Heart left ventricle (tissue), 16 donors: ENCODE data around the gene PREX1. TPM values are rescaled to one million over a fixed set of nuclear protein-coding genes. Genes with fewer than 3 reads are reported as not detected.
"Not testable (repeated sequence)": the region's sequence is repeated elsewhere in the genome, so short reads cannot be mapped to it uniquely, and the experiment has no call there.

Experiments
- ATAC-seq, 4 donors: fragments of 200-7000 bp; cut with Tn5 transposase; one replicate each; pipeline ENCODE4 v1.9.1; 2020 to 2022; ENCODE audit warnings: moderate library complexity in 4 of 4, mild to moderate bottlenecking in 3 of 4, moderate number of reproducible peaks in 1 of 4
- DNase-seq, 5 donors: peaks; one replicate each; pipeline ENCODE4 v3.0.0-alpha.2; 2020
- H3K27ac ChIP-seq, 12 donors: fragments of 200-600 bp; sonication (generic) in 4 of 12; one replicate each; pipeline versions ENCODE4 v1.5.0 to v1.8.0; 2016 to 2022; ENCODE audit warnings: mild to moderate bottlenecking in 2 of 12
- H3K27me3 ChIP-seq, 9 donors: fragments of 200-600 bp; sonication (generic) in 2 of 9; one replicate each; pipeline versions ENCODE4 v1.5.1 to v1.8.0; 2016 to 2022; ENCODE audit warnings: mild to moderate bottlenecking in 3 of 9
- H3K36me3 ChIP-seq, 9 donors: fragments of 200-600 bp; sonication (generic) in 2 of 9; one replicate each; pipeline versions ENCODE4 v1.5.0 to v1.8.0; 2018 to 2022; ENCODE audit warnings: mild to moderate bottlenecking in 2 of 9
- H3K4me1 ChIP-seq, 12 donors: fragments of 200-600 bp; sonication (generic) in 4 of 12; one replicate each; pipeline versions ENCODE4 v1.5.0 to v1.8.0; 2016 to 2022; ENCODE audit warnings: mild to moderate bottlenecking in 3 of 12
- H3K4me3 ChIP-seq, 12 donors: fragments of 200-600 bp; sonication (generic) in 4 of 12; one replicate each; pipeline versions ENCODE4 v1.5.0 to v1.8.0; 2017 to 2022; ENCODE audit warnings: mild to moderate bottlenecking in 9 of 12, moderate library complexity in 4 of 12
- H3K9me3 ChIP-seq, 12 donors: fragments of 200-600 bp; sonication (generic) in 4 of 12; one replicate each; pipeline versions ENCODE4 v1.5.0 to v1.8.0; 2016 to 2022; ENCODE audit warnings: mild to moderate bottlenecking in 1 of 12
- POLR2A ChIP-seq, 2 donors: fragments of 450-650 bp; IDR thresholded peaks; one replicate each; pipeline ENCODE4 v1.6.1; 2017; ENCODE audit warnings: antibody characterized with exemption in 2 of 2, mild to moderate bottlenecking in 2 of 2, moderate library complexity in 2 of 2
- WGBS, 4 donors: extraction: QIAGEN DNeasy Blood & Tissue Kit in 2 of 4; methylation state at CpG; one replicate each; pipeline versions ENCODE4 v1.1.5 to v1.1.7; 2013 to 2018; 5-methylcytosine and 5-hydroxymethylcytosine counted together
- intact Hi-C, 10 donors: fragments of 100-400 bp; cut with DNase I; formaldehyde crosslinking; loops; one replicate each; pipeline versions ENCODE4 v1.11.1 to v1.14.2; 2022
- polyA plus RNA-seq, 2 donors: library from polyadenylated mRNA; stranded (reverse); fragments of 200-250 nt; gene quantifications; one replicate each; pipeline ENCODE4 v1.2.3, GENCODE V29; 2013
- total RNA-seq, 9 donors: library from RNA; depleted of rRNA in 2 of 9; stranded (reverse); fragments of >200 nt in 2 of 9; fragmentation: NEBNext Ultra II Directional in 3 of 9; extraction: Animal tissue kit (Norgen Biotek cat#: 25700) in 3 of 9; gene quantifications; one replicate each; pipeline versions ENCODE4 v1.1.0 to v1.2.4, GENCODE V29; 2016 to 2023
- TF ChIP-seq, protein P1 (sequence below), 12 donors: fragments of 200-600 bp; sonication (generic) in 4 of 12; IDR thresholded peaks; one replicate each; pipeline versions ENCODE4 v1.5.0 to v1.8.0; 2018 to 2022; ENCODE audit warnings: antibody characterized with exemption in 12 of 12, mild to moderate bottlenecking in 5 of 12
- donor health status: ischemic (EF 13 %, LVEDD 7.1; RV severe dilation, severe dysfunction).
- donor health status: healthy with polysubstance abuse.
- donor health status: DM: no; HTN: yes; CAD: no.
- donor health status: DM: no; HTN: no; CAD: no.
- donor health status: ischemic (EF 25% LVEDD 6.9; RV normal size, moderate dysfunction).
- donor health status: ischemic (EF 25% LVEDD 5.7; RV mildly dilated, moderate dysfunction).
- donor health status: healthy.
- donor health status: DM: yes; HTN: yes; CAD: no.
- donor health status: ischemic (EF 35%, LVEDD 5.7; RV mildly dilated, moderate dysfunction).
- donor health status: nonischemic (EF 11% LVEDD 7.7; RV severe dilation, severe dysfunction).
- donor health status: DM: yes; HTN: yes; CAD: no.
- donor health status: PGD.
- donor health status: ischemic (EF 29% LVEDD 5.4; RV normal size, mild dysfunction).
- donor health status: nonischemic (EF 23%, LVEDD 6.1; RV moderate dilation, normal function).

The PREX1 gene
- total and polyA plus RNA-seq, 11 donors, result 7.2 to 41.5 (median 11.9) TPM

DNA sequence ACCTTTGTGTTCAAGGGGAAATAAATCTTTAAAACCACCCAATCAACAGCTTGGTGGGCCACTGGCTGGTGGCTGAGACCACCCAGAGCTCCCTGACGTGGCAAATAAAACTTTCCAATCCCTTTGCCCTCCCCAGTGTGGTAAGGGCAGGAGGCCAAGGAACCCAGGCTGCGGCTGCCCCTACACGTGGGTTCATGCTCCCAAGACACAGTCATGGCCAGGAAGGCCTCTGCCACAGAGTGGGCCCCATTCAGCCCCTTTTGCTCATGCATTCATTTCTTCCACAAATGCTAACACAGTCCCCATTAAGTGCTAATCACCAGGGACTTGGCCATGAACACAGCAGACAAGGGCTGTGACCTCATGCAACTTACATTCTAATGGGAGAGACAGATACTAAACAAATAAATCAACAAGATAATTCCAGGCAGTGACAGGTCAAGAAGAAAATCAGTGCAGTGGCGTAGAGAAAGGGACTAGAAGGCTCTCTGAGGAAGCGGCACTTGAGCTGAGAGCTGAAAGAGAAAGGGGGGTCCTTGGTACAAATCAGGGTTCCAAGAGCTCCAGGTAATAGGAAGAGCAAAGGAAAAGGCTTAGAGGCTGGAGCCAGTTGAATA, 13.8 kb downstream of the PREX1 start:
- no peaks in the 10 kb centered on the region for H3K27me3 ChIP-seq
- no peak for ATAC-seq
- 80 to 92% (median 90%) methylated on average over 5 of the region's 5 CpGs for whole genome bisulfite sequencing, 4 donors
- H3K4me1 ChIP-seq, result peaks cover 0 to 84% (median 7%) of the 10 kb centered on the region in 12 donors
- H3K36me3 ChIP-seq, result peaks cover 0 to 6% (median 0%) of the 10 kb centered on the region in 9 donors
- intact Hi-C loops, result no loop called here
- no peak for DNase-seq
- no peak overlapping the region for H3K27ac ChIP-seq
- no peak overlapping the region for H3K4me3 ChIP-seq
- no peak for TF ChIP-seq POLR2A (IDR thresholded peaks at IDR 0.05)
- TF ChIP-seq, protein P1, sequence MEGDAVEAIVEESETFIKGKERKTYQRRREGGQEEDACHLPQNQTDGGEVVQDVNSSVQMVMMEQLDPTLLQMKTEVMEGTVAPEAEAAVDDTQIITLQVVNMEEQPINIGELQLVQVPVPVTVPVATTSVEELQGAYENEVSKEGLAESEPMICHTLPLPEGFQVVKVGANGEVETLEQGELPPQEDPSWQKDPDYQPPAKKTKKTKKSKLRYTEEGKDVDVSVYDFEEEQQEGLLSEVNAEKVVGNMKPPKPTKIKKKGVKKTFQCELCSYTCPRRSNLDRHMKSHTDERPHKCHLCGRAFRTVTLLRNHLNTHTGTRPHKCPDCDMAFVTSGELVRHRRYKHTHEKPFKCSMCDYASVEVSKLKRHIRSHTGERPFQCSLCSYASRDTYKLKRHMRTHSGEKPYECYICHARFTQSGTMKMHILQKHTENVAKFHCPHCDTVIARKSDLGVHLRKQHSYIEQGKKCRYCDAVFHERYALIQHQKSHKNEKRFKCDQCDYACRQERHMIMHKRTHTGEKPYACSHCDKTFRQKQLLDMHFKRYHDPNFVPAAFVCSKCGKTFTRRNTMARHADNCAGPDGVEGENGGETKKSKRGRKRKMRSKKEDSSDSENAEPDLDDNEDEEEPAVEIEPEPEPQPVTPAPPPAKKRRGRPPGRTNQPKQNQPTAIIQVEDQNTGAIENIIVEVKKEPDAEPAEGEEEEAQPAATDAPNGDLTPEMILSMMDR (IDR thresholded peaks at IDR 0.05), result no peak
- H3K9me3 ChIP-seq, result no peaks in the 10 kb centered on the region

DNA sequence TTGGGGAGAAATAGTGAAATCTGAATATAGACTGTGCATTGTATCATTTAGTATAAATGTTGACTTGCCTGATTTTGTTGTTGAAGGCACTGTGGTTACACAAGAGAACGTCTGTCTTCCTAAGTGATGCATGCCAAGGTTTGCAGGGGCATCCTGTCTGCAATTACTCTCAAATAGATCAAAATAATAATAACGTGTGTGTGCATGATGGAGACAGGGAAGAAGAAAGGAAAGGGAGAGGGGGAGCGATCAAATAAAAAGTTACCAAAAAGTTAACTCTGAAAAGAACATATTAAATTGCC, 14.4 kb downstream of the PREX1 start:
- Histone ChIP-seq H3K4me1 (peaks cover 0 to 84% (median 5%) of the 10 kb centered on the region in 12 donors), H3K4me3 (no peak overlapping the region), H3K36me3 (peaks cover 0 to 7% (median 0%) of the 10 kb centered on the region in 9 donors), H3K27ac (no peak overlapping the region), H3K27me3 (no peaks in the 10 kb centered on the region), H3K9me3 (no peaks in the 10 kb centered on the region)
- TF ChIP-seq, protein P1 (IDR thresholded peaks at IDR 0.05), result no peak
- no peak for TF ChIP-seq POLR2A (IDR thresholded peaks at IDR 0.05)
- ATAC-seq (no peak), DNase-seq (no peak)
- 40 to 65% (median 53%) methylated on average over 3 of the region's 3 CpGs for WGBS, 4 donors
- intact Hi-C loops, result no loop called here

DNA sequence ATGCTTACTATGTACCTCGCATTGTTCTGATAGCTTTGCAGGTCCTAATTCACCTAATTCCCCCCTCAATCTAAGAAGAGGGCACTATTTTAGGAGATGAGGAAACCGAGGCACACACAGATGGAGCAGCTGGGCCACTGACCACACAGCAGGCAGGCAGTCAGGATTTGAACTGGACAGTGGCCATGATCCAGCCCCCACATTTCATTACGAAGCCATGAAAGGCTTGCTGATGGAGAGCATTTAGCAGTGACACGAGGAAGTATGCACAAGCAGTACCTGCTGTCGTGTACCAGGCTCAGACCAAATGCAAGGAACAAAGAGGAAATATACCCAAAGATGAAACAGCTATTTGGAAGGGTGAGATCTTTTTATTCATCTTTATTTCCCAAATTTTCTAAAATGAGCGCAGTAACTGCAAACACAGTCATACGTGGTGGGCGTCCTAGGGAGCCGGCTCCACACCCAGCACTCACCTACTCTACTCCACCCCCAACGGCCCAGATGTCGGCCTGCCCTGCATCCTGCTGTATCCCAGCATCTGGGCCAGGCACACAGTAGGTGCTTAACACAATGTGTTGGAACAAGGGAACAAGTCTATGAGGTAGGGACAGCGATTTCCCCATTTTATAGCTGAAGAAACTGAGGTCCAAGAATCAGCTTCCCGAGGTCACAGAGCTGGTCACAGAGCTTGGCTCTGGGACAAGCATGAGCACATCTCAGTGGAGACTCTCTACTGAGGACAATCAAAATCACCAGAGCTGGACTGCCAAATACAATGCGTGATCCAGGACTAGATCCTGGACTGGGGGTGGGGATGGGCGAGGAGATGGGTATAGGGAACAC, 15.0 kb downstream of the PREX1 start:
- H3K27me3 ChIP-seq, result no peaks in the 10 kb centered on the region
- ATAC-seq (no peak), DNase-seq (no peak)
- H3K4me3 ChIP-seq, result no peak overlapping the region
- H3K27ac ChIP-seq, result no peak overlapping the region
- 73 to 79% (median 76%) methylated on average over 15 of the region's 15 CpGs for WGBS, 4 donors
- intact Hi-C loops, result no loop called here
- no peaks in the 10 kb centered on the region for H3K9me3 ChIP-seq
- H3K4me1 ChIP-seq, result peaks cover 0 to 83% (median 4%) of the 10 kb centered on the region in 12 donors
- no peak for TF ChIP-seq POLR2A (IDR thresholded peaks at IDR 0.05)
- TF ChIP-seq, protein P1 (IDR thresholded peaks at IDR 0.05), result no peak
- peaks cover 0 to 7% (median 0%) of the 10 kb centered on the region in 9 donors for H3K36me3 ChIP-seq

- ATAC-seq, H3K27me3 ChIP-seq, H3K4me3 ChIP-seq, intact Hi-C loops, H3K9me3 ChIP-seq, H3K36me3 ChIP-seq, DNase-seq, H3K27ac ChIP-seq: not testable (repeated sequence)
- WGBS, 4 donors, result 94 to 100% (median 95%) methylated on average over 1 of the region's 1 CpG
- H3K4me1 ChIP-seq, result peaks cover 0 to 76% (median 1%) of the 10 kb centered on the region in 12 donors
These were observed 15.7 kb downstream of the PREX1 start for GRCh38 chr20:48812114-48812513.
